GM19397 (cell line): ENCODE measurements around the gene NBL1.

Source experiments
- ATAC-seq: cut with Tn5 transposase; IDR thresholded peaks from one replicate; pipeline ENCODE4 v1.9.1; 2021; ENCODE audit warnings: mild to moderate bottlenecking, moderate library complexity; ENCODE audit not compliant: unreplicated experiment

The NBL1 gene

DNA sequence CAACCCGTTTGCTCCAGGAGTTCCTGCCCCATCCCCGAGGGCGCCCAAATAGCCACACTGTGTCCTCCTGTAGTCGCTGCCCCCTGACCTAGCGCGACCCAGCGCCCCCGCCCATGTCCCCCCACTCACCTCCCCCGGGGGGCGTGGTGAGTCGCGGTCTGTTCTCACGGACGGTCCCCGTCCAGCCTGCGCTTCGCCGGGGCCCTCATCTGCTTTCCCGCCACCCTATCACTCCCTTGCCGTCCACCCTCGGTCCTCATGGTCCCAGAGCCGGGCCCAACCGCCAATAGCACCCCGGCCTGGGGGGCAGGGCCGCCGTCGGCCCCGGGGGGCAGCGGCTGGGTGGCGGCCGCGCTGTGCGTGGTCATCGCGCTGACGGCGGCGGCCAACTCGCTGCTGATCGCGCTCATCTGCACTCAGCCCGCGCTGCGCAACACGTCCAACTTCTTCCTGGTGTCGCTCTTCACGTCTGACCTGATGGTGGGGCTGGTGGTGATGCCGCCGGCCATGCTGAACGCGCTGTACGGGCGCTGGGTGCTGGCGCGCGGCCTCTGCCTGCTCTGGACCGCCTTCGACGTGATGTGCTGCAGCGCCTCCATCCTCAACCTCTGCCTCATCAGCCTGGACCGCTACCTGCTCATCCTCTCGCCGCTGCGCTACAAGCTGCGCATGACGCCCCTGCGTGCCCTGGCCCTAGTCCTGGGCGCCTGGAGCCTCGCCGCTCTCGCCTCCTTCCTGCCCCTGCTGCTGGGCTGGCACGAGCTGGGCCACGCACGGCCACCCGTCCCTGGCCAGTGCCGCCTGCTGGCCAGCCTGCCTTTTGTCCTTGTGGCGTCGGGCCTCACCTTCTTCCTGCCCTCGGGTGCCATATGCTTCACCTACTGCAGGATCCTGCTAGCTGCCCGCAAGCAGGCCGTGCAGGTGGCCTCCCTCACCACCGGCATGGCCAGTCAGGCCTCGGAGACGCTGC, 21.7 kb downstream of the NBL1 start:
- no peak for ATAC-seq

- no peak for ATAC-seq
Measured at GRCh38 chr1:19668888-19669287, 24.8 kb downstream of the NBL1 start.

- no peak for ATAC-seq
Measured at GRCh38 chr1:19670787-19671186, 26.7 kb downstream of the NBL1 start.

DNA sequence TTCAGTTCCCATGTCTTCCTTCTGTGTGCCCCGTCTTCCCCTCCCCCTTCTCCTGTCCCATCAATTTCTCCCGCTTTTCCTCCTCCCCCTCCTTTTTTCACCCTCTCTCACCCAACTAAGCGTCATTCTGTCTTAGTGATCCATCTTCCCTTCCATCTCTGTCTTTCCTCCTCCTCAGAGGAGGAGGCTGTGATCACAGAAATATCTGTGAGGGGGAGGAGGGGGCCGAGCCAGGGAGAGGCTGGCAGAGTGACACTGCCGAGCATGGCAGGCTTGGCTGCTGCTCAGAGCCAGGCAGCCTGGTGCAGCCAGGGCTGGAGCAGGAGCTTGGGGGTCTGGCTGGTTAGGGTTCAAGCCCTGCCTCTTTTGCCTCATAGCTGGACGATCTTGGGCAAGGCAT, 28.1 kb downstream of the NBL1 start:
- no peak for ATAC-seq

- no peak for ATAC-seq
Measured at GRCh38 chr1:19675797-19676196, 31.7 kb downstream of the NBL1 start.

DNA sequence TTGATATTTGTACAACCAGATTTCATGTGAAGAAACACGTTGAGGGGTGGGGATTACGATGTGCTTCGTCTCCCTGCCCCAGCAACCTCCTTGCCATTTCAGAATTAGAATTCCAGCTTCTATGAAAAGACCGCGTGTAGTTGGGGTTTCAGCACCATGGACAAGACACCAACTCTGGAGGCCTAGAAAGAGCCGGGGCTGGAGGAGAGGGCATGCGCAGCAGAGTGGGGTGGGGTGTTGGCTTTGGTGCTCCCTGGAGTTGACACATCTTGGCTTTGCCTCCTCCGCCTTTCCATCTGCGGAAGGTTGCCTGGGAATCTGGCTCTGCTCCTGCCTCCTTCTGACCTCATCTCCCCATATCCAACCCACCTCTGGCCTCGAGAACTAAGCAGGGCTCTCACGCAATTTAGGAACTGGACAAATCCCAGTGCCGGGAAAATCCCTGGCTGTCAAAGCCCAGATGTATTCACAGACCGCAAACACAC, 32.4 kb downstream of the NBL1 start:
- ATAC-seq, result no peak

DNA sequence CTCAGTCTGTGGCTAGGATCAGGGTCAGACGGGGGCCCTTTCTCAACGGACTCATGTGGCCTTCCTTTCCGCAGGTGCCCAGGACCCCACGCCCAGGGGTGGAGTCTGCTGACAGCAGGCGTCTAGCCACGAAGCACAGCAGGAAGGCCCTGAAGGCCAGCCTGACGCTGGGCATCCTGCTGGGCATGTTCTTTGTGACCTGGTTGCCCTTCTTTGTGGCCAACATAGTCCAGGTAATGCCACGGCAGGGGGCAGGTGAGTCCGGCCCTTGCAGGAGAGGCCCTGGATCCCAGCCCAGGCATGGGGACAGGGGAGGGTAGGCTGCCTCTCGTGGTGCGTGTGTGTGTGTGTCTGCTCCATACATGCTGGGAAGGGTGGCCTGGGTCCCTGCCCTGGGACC, 34.4 kb downstream of the NBL1 start:
- no peak for ATAC-seq

GRCh38 chr1:19678931-19679453, 34.9 kb downstream of the NBL1 start:
- ATAC-seq, result no peak

- no peak for ATAC-seq
Measured at GRCh38 chr1:19679691-19680090, 35.6 kb downstream of the NBL1 start.

GRCh38 chr1:19680644-19681043, 36.5 kb downstream of the NBL1 start:
- no peak for ATAC-seq

- no peak for ATAC-seq
Measured at GRCh38 chr1:19682257-19682656, 38.1 kb downstream of the NBL1 start.

DNA sequence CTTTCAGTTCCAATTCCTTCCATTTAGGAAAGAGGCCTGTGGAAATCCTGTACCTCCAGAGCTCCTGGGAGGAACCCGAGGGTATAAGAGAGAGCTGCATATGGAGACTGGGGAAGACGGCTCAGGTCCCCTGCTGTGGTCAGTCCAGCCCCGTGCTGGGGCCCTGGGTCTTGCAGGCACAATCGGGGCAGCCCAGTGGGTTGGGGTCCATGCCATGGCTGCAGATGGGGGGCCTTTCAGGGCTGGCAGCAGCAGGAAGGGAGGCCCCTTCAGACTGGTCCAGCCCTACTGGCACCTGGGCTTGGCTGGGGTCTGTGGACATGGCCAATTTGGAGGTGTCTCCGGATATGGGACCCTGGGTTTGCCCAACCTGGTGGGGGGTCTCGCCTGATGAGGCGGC, 38.8 kb downstream of the NBL1 start:
- ATAC-seq, result no peak

DNA sequence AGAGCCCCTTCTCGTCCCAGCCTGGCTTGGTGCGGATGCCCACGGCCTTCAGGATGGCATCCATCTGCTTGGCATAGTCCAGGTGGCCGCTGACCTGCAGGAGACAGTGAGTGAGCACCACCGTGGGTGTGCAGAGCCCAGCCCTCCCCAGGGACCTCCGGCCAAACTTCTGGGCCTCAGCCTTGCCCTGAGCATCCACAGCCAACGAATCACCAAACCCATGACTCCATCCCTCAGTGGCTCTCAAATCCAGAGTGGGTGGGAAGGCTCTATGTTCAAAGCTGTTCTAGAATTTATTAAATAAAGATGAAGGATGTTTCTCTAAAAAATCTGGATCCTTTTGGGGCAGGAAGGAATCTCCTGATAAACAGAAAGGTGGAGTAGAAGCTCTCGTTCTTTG, 39.2 kb downstream of the NBL1 start:
- ATAC-seq, result no peak

DNA sequence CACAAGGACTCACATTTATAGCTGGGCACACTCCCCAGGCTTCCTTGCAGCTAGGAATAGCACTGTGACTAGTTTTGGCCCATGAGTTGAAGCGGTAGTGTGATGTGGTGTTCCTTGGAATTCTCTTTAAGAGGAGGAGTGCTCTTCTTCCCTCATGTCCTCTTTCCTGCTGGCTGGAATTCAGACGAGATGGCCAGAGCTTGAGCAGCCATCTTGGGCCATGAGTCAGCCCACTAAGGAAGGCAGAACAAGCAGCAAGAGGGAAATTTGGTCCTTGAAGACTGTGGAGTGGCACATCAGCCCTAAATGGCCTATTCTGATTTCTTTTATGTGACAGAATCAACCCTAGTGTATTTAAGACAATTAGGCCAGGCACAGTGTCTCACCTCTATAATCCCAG, 40.6 kb downstream of the NBL1 start:
- no peak for ATAC-seq

GRCh38 chr1:19685994-19686393, 41.9 kb downstream of the NBL1 start:
- no peak for ATAC-seq

- ATAC-seq, result no peak
Measured at GRCh38 chr1:19687414-19687813, 43.3 kb downstream of the NBL1 start.

- ATAC-seq, result no peak
Measured at GRCh38 chr1:19688041-19688842, 44.1 kb downstream of the NBL1 start.

GRCh38 chr1:19689085-19689757, 45.1 kb downstream of the NBL1 start:
- no peak for ATAC-seq

DNA sequence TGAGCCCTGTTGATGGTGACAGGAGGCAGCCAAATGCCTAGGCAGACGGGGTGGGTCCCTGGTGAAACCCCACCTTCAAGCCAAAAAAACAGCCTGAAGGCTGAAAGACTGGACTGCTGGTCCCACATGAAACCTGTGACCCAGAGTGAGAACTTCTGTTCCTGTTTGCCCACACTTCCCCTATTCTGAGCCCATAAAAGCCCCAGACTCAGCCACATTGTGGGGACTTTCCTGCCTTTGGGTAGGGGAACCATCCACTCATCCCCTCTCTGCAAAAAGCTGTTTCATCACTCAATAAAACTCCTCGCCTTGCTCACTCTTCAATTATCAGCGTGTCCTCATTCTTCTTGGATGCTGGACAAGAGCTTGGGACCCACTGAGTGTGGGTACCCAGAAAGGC, 45.7 kb downstream of the NBL1 start:
- no peak for ATAC-seq

- no peak for ATAC-seq
Measured at GRCh38 chr1:19690342-19690741, 46.2 kb downstream of the NBL1 start.

DNA sequence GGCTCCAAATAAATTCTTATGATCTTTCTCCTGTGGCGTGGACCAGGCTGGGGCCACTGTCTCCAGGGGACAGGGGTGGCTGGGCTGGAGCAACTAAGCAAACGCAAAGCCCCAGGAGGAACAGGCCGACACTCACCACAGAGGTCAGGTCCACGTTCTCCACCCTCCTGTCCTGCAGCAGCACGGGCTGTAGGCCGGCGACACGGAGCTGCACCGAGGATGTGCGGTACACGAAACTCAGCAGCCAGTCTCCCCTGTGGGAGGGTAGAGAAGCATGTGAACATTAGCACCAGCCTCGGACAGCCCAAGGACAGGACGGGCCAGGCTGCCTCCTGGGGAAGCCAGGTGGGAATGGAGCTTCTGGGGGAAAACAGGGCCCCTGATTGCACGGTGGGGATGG, 50.2 kb downstream of the NBL1 start:
- ATAC-seq, result no peak
